HepG2 (cell line): ENCODE measurements around the gene UCKL1. TPM values are rescaled to one million over a fixed set of nuclear protein-coding genes. Genes with fewer than 3 reads are reported as not detected.

Source experiments
- ARID2 ChIP-seq: sonication (generic); formaldehyde crosslinking; IDR thresholded peaks from 2 replicates; pipeline ENCODE4 v1.8.1; 2022; ENCODE audit warnings: mild to moderate bottlenecking, missing genetic modification reagents, borderline replicate concordance
- BRF2 ChIP-seq: sonication (generic); formaldehyde crosslinking; IDR thresholded peaks from 2 replicates; pipeline ENCODE4 v1.8.1; 2022; ENCODE audit warnings: mild to moderate bottlenecking, missing genetic modification reagents
- CCDC6 ChIP-seq: sonication (generic); formaldehyde crosslinking; IDR thresholded peaks from 2 replicates; pipeline ENCODE4 v1.8.1; 2022; ENCODE audit warnings: mild to moderate bottlenecking, missing genetic modification reagents, moderate library complexity
- ETV5 ChIP-seq: IDR thresholded peaks from 2 replicates; pipeline ENCODE4 v1.6.1; 2018; ENCODE audit warnings: missing biosample characterization, missing genetic modification reagents, inconsistent platforms, borderline replicate concordance
- GATAD2A ChIP-seq: IDR thresholded peaks from 2 replicates; pipeline ENCODE4 v1.6.1; 2016
- GFI1 ChIP-seq: sonication (generic); formaldehyde crosslinking; IDR thresholded peaks from 2 replicates; pipeline ENCODE4 v1.5.0; 2020; ENCODE audit warnings: missing genetic modification reagents, mild to moderate bottlenecking, borderline replicate concordance
- HNRNPK ChIP-seq: fragments of 200-400 bp; formaldehyde crosslinking; IDR thresholded peaks from 2 replicates; pipeline ENCODE4 v1.6.1; 2018; ENCODE audit warnings: low read length, low read depth, moderate library complexity, mild to moderate bottlenecking; ENCODE audit not compliant: poor library complexity, severe bottlenecking
- MAF1 ChIP-seq: sonication (generic); formaldehyde crosslinking; IDR thresholded peaks from 2 replicates; pipeline ENCODE4 v1.5.0; 2020; ENCODE audit warnings: missing genetic modification reagents, borderline replicate concordance
- NCOA1 ChIP-seq: sonication (generic); formaldehyde crosslinking; IDR thresholded peaks from 2 replicates; pipeline ENCODE4 v1.9.0; 2021; ENCODE audit warnings: missing genetic modification reagents
- NONO ChIP-seq, 2 experiments: fragments of 450-650 bp in 1 of 2; sonication (generic) in 1 of 2; formaldehyde crosslinking in 1 of 2; IDR thresholded peaks in 1 of 2; conservative IDR thresholded peaks in 1 of 2; 2 replicates each; pipeline versions ENCODE4 v1.6.1 to v1.8.0; 2017 to 2022; ENCODE audit warnings: mild to moderate bottlenecking in 1 of 2, missing genetic modification reagents in 1 of 2, moderate library complexity in 1 of 2
- NR2F2 ChIP-seq: IDR thresholded peaks from 2 replicates; pipeline ENCODE4 v1.6.1; 2012; ENCODE audit warnings: low read depth, inconsistent platforms, borderline replicate concordance
- NR2F6 ChIP-seq, 2 experiments: IDR thresholded peaks; 2 replicates each; pipeline ENCODE4 v1.6.1; 2016; ENCODE audit warnings: antibody characterized with exemption in 1 of 2, mild to moderate bottlenecking in 1 of 2
- TOPORS ChIP-seq: sonication (generic); formaldehyde crosslinking; IDR thresholded peaks from 2 replicates; pipeline ENCODE4 v1.8.0; 2023; ENCODE audit warnings: mild to moderate bottlenecking, missing genetic modification reagents
- ZFAT ChIP-seq: sonication (generic); formaldehyde crosslinking; conservative IDR thresholded peaks from 2 replicates; pipeline ENCODE4 v1.8.1; 2023; ENCODE audit warnings: missing genetic modification reagents, inconsistent platforms
- ZNF367 ChIP-seq: sonication (generic); formaldehyde crosslinking; IDR thresholded peaks from 2 replicates; pipeline ENCODE4 v1.4.0; 2020; ENCODE audit warnings: missing genetic modification reagents, borderline replicate concordance
- ZNF446 ChIP-seq: sonication (generic); formaldehyde crosslinking; IDR thresholded peaks from 2 replicates; pipeline ENCODE4 v1.5.0; 2020; ENCODE audit warnings: mild to moderate bottlenecking, missing genetic modification reagents
- ZNF468 ChIP-seq: sonication (generic); formaldehyde crosslinking; IDR thresholded peaks from 2 replicates; pipeline ENCODE4 v1.8.0; 2022; ENCODE audit warnings: mild to moderate bottlenecking, moderate library complexity, missing genetic modification reagents
- ZNF576 ChIP-seq: sonication (generic); formaldehyde crosslinking; IDR thresholded peaks from 2 replicates; pipeline ENCODE4 v1.4.0; 2020; ENCODE audit warnings: mild to moderate bottlenecking, missing genetic modification reagents
- ZNF639 ChIP-seq: conservative IDR thresholded peaks from 2 replicates; pipeline ENCODE4 v1.6.1; 2018; ENCODE audit warnings: missing genetic modification reagents
- ZNF800 ChIP-seq: sonication (generic); formaldehyde crosslinking; IDR thresholded peaks from 2 replicates; pipeline ENCODE4 v1.4.0; 2020; ENCODE audit warnings: missing genetic modification reagents
- polyA plus RNA-seq, 8 experiments: library from polyadenylated mRNA; depleted of rRNA in 3 of 8; stranded (reverse) in 7 of 8; unstranded in 1 of 8; fragments of >200 nt; fragmentation: Illumina TruSeq in 4 of 8; extraction: Trizol in 4 of 8; gene quantifications; 2 replicates each; pipeline versions ENCODE4 v1.2.1 to v1.2.3, GENCODE V29; 2011 to 2016; ENCODE audit warnings: low read depth in 4 of 8, missing spikeins in 1 of 8, mixed read lengths in 1 of 8; ENCODE audit not compliant: insufficient read depth in 1 of 8
- total RNA-seq, 5 experiments: library from RNA; depleted of rRNA; stranded (reverse); fragments of >200 nt; fragmentation: Illumina TruSeq; extraction: Trizol; gene quantifications; 2 replicates each; pipeline ENCODE4 v1.2.3, GENCODE V29; 2016; ENCODE audit warnings: low read depth in 1 of 5

The UCKL1 gene
- total and polyA plus RNA-seq, 2 of the 13 experiments (the other 11 are each of a cell fraction or from before 2014, with no cell fraction given): 50.2 to 126 TPM

GRCh38 chr20:63979229-63979556, 23.0 kb upstream of the UCKL1 start (continued):
- TF ChIP-seq ZNF367 (CRISPR knock-in tag) (0 out of 2 replicates have a peak, but pooled peaks have one; percentile 4), GATAD2A (CRISPR knock-in tag) (no peak), ZNF639 (CRISPR knock-in tag) (no peak), HNRNPK (peak; percentile 12), NR2F2 (no peak), TOPORS (CRISPR knock-in tag) (peak; percentile 29; the same call in 1 of the 2 replicates), ZNF446 (CRISPR knock-in tag) (no peak), ZFAT (0 out of 2 replicates have a peak, but pooled peaks have one; percentile 15), MAF1 (CRISPR knock-in tag) (0 out of 2 replicates have a peak, but pooled peaks have one; percentile 2), ZNF468 (no peak), ARID2 (no peak), NR2F6 (IDR thresholded peaks at IDR 0.05) (no peak), NR2F6 (CRISPR knock-in tag; IDR thresholded peaks at IDR 0.05) (no peak), ZNF576 (CRISPR knock-in tag) (no peak), ZNF800 (CRISPR knock-in tag) (0 out of 2 replicates have a peak, but pooled peaks have one; percentile 0), ETV5 (CRISPR knock-in tag) (no peak), NCOA1 (CRISPR knock-in tag) (no peak), NONO (IDR thresholded peaks at IDR 0.05) (no peak), NONO (CRISPR knock-in tag; conservative IDR thresholded peaks at IDR 0.05) (no peak), GFI1 (CRISPR knock-in tag) (peak; percentile 32; the same call in 1 of the 2 replicates), BRF2 (CRISPR knock-in tag) (no peak), CCDC6 (CRISPR knock-in tag) (no peak)
